Gastroesophageal sphincter (tissue), 2 donors: ENCODE measurements around the gene CNNM4.
"Not testable (repeated sequence)": the region's sequence is repeated elsewhere in the genome, so short reads cannot be mapped to it uniquely, and the experiment has no call there.

Experiments
- EP300 ChIP-seq: sonication (generic); formaldehyde crosslinking; IDR thresholded peaks from one replicate; pipeline ENCODE4 v1.6.1; 2017; ENCODE audit warnings: antibody characterized with exemption, mild to moderate bottlenecking
- POLR2A ChIP-seq, 2 donors: fragments of 450-650 bp; IDR thresholded peaks; one replicate each; pipeline ENCODE4 v1.6.1; 2017; ENCODE audit warnings: antibody characterized with exemption in 2 of 2, mild to moderate bottlenecking in 2 of 2, moderate library complexity in 1 of 2

DNA sequence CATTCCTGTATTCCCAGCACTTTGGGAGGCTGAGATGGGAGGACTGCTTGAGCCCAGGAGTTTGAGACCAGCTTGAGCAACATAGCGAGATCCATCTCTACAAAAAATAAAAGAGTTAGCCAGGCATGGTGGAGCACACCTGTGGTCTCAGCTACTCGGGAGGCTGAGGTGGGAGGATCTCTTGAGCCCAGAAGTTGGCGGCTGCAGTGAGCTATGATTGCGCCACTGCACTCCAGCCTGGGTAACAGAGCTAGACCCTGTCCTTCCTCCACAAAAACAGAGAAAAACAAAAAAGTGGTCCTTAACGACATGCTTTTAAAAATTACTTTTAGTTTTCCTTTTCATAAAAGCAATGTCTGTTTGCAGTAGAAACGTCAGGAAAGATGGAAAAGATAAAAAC, 35.8 kb downstream of the CNNM4 start:
- not testable (repeated sequence) for TF ChIP-seq POLR2A (IDR thresholded peaks at IDR 0.05); EP300
